Hematopoietic multipotent progenitor cell (in vitro differentiated cells): ENCODE measurements around the gene PLPP4. TPM values are rescaled to one million over a fixed set of nuclear protein-coding genes. Genes with fewer than 3 reads are reported as not detected.

Source experiments
- DNase-seq, 3 donors: peaks; one replicate each; pipeline ENCODE4 v3.0.0-alpha.2; 2011 to 2015; ENCODE audit warnings: low read depth in 2 of 3, low spot score in 2 of 3
- total RNA-seq: library from RNA; depleted of rRNA; stranded (reverse); fragments of >200 nt; gene quantifications from one replicate; pipeline ENCODE4 v1.2.3, GENCODE V29; 2012

PLPP4 gene
- total RNA-seq, 1 donor, result under 0.01 TPM

DNA sequence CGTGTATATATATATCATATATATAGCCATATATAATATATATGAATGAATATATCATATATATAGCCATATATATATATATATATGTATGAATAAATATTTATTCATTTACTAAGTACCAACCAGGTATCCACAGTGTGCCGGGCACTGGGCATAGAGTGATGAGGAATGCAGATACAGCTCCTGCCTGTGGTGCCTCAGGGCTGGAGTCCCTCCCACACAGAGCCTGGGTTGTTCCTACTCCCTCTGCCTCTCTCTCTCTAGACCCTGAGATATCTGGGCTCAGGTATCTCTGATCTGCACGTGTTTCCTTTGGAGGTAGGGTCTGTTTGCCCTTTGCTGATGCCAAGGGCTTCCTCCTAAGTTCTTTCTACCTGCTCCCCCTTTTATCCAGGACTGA, 1.4 kb upstream of the PLPP4 start:
- no peak for DNase-seq

DNA sequence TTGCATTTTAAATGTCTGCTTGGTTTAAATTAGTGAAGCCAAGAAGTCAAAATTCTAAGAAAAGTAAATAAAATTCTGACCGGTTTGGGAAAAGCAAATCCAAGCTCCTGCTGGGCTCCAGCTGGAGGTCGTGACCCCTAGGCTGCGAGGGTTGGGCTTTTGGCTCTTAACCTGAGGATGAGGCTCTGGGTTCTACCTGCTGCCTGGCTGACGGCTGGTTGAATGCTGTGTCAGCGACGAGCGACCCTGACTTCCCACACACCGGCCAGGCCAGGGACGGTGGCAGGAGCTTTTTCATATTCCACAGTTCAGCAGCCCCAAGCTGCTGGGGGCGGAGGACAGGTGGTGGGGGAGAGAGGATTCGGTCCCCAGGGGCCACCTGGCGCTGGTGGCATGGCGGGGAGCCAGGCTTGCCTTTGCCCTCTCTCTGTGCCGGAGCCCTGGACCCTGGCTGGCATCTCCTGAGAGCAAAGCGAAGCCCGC, 843 bp upstream of the PLPP4 start:
- no peak for DNase-seq

GRCh38 chr10:120457431-120458172, 575 bp downstream of the PLPP4 start:
- no peak for DNase-seq

GRCh38 chr10:120458432-120458831, 1.4 kb downstream of the PLPP4 start:
- DNase-seq, result no peak

GRCh38 chr10:120459185-120459584, 2.2 kb downstream of the PLPP4 start:
- DNase-seq, result no peak

- DNase-seq, result no peak
These were observed 3.2 kb downstream of the PLPP4 start for GRCh38 chr10:120460186-120460585.

GRCh38 chr10:120460776-120461175, 3.7 kb downstream of the PLPP4 start:
- DNase-seq, result no peak

DNA sequence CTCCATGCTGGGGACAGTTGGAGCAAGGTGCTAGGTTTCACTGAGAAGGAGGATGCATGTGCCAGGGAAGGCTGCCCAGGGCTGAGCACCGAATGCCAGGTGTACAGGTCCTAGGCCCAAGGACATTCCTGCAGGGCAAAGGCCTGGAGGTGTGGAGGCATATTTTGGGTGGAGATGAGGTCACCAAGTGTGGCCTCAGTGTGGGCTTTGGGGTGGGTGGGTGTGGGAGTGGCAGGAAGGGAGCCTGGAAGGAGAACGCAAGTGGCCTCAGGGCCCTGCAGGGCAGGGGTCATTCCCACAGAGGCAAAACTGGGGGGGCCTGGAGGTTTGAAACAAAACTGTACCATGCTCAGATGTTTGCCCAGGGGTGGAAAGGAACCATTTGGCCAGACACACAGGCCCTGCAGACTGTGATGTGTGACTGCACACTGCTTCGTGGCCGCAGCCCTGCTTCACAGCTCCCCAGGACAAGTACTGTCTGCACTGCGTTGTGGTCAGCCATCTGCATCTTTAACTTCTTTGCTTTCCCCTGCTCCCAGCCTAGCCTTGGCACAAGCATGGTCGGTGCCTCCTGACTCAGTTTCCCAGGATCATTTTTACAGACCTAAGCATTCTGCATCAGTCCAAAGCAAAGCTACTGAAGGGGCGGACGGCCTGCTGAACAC, 5.1 kb downstream of the PLPP4 start:
- DNase-seq, result no peak

- no peak for DNase-seq
These were observed 8.1 kb downstream of the PLPP4 start for GRCh38 chr10:120465138-120465537.

DNA sequence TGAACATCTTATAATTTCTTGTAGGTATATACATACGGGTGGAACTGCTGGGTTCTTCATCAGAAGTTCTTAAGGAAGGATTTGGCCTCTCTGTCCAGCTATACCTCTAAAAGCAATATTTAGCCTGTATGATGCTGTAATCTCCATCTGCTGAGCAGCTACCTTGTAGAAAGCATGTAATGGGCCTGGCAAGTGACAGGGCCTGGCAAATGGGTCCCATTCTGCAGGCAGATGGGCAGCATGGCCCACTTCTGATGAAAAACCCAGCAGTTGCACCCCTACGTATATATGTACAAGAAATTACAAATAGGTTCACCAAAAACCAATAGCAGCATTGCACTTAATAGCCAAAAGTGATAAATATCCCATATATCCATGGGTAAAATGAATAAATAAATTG, 9.0 kb downstream of the PLPP4 start:
- DNase-seq, result no peak

DNA sequence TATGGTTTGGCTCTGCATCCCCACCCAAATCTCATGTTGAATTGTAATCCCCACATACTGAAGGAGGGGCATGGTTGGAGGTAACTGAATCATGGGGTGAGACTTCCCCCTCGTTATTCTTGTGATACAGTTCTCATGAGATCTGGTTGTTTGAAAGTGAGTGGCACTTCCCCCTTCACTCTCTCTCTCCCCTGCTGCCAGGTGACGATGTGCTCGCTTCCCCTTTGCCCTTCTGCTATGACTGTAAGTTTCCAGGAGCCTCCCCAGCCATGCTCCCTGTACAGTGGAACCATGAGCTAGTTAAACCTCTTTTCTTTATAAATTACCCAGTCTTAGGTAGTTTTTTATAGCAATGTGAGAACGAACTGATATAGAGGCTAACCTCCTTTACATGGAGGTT, 16.6 kb downstream of the PLPP4 start:
- no peak for DNase-seq

- DNase-seq, result no peak
These were observed 17.9 kb downstream of the PLPP4 start for GRCh38 chr10:120474956-120475355.

DNA sequence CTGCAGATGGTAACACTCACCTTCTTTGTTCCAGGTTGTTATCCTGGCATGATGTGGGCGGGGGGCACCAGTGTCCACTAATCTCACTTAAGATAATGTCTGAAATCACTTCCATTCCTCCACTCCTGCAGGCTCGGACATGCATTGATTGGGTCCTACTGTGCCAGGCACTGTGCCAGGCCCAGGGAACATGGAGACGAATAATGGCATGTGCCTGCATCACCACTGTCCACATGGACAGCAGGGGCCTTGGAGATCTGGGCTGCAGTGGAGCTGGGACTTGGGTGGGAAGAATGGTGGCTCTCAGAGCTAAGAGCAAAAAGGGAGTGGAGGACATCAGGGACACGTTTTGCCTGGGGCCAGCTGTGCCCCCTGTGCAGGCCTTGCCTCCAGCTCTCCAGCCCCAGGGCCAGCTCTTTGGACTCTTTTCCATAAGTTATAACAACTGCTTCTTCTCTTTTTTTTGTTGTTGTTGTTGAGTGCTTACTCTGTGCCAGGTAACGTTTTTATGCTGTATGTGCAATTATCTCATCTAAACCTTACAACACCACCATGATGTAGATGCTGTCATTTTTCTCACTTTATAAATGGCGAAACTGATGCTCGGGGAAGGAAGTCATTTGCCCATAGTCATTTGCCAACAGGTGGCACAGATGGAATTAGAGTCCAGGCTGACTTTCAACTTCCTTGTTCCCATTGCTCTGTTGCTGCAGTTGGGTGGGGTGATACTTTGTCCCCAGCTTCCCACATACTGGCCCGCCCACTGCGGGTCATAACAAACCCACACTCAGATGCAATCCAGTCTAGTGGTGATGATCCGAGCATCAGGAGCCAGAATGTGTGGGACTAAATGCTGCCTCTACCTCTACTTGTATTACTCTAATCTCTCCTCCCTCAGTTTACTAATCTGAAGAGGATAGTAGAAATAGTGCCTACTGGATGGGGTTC, 19.1 kb downstream of the PLPP4 start:
- no peak for DNase-seq

- DNase-seq, result no peak
These were observed 20.2 kb downstream of the PLPP4 start for GRCh38 chr10:120477021-120477742.

- no peak for DNase-seq
These were observed 20.7 kb downstream of the PLPP4 start for GRCh38 chr10:120477743-120478141.

- no peak for DNase-seq
These were observed 21.4 kb downstream of the PLPP4 start for GRCh38 chr10:120478386-120478785.

DNA sequence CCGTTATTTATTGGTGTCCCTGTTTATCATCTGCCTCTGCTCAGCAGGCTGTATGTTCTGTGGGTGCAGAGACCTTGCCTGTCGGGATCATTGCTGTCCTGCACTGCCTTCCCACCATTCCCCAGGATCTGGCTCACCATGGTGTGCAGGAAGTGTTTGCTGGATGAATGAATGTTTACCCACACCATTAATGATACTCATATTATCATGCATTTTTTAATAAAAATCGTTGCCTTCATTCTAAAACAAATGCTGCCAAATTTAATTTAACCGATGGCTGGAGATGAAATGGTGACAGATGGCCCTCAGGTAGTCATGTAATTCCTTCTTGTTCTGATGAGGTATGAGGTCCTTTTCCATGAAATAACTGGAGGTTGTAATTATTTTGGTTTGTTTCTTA, 22.5 kb downstream of the PLPP4 start:
- no peak for DNase-seq

DNA sequence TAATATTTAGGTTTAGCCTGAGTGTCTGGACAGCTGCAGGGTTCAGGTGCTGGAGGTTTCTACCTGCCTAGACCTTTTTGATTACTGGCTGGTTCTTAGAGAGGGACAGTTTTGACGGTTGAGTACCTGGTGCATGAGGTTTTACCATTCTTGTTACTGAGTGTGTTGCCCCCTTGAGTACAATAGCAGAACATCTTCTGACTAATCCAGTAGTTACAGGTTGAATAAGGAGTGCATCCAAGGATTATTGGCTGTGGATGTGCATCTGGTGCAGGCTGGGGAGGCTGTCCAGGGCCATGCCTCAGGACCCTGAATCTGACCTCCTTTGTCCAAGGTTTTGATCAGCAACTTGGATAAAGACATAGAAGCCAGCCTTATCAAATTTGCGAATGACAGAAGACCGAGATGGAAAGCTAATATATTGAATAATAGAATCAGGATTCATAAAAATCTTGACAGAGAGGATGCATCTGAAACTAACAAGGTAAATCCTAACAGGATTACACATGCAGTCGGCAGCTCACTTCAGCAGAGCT, 23.1 kb downstream of the PLPP4 start:
- DNase-seq, result no peak

DNA sequence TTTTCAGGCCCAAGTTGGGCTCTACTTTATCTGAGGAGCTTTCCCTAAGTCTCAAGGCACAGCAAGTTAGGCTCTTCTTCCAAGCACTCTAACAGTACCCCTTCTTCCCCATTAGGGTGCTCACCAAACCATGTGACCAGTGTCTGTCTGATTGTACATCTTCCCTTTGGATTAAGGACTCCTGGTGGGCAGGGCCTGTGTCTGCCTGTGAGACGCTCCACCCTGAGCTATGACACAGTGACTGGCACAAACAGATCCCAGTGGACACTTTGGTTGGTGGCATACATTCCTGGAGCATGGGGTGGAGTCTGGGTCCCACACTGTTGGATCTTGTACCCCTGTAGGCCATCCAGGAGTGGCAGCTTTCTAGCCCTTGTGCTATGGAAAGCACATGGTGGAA, 23.8 kb downstream of the PLPP4 start:
- no peak for DNase-seq

DNA sequence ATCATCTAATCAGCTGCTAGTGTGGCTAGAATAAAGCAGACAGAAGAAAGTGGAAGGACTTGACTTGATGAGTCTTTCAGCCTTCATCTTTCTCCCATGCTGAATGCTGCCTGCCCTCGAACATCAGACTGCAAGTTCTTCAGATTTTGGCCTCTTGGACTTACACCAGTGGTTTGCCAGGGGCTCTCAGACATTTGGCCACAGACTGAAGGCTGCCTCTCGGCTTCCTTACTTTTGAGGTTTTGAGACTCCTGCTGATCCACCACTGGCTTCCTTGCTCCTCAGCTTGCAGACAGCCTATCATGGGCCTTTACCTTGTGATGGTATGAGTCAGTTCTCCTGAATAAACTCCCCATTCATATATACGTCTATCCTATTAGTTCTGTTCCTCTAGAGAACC, 26.0 kb downstream of the PLPP4 start:
- DNase-seq, result no peak
